Peyer's patch (tissue), 4 donors: ENCODE measurements around the gene SRC. TPM values are rescaled to one million over a fixed set of nuclear protein-coding genes. Genes with fewer than 3 reads are reported as not detected.

Experiments used
- DNase-seq, 3 donors: peaks; one replicate each; pipeline ENCODE4 v3.0.0-alpha.2; 2017 to 2019
- H3K27ac ChIP-seq, 4 donors: fragments of 200-600 bp; sonication (generic); one replicate each; pipeline ENCODE4 v1.5.1; 2016 to 2019
- H3K27me3 ChIP-seq, 2 donors: fragments of 200-600 bp; sonication (generic); one replicate each; pipeline ENCODE4 v1.5.1; 2019
- H3K36me3 ChIP-seq, 3 donors: fragments of 200-600 bp; sonication (generic); one replicate each; pipeline ENCODE4 v1.5.1; 2016 to 2019
- H3K4me1 ChIP-seq, 4 donors: fragments of 200-600 bp; sonication (generic); one replicate each; pipeline ENCODE4 v1.5.1; 2016 to 2019
- H3K4me3 ChIP-seq, 4 donors: fragments of 200-600 bp; sonication (generic); 1 replicate in 3 of 4; 2 replicates in 1 of 4; pipeline ENCODE4 v1.5.1; 2016 to 2019; ENCODE audit warnings: mild to moderate bottlenecking in 1 of 4
- H3K9me3 ChIP-seq, 4 donors: fragments of 200-600 bp; sonication (generic); one replicate each; pipeline ENCODE4 v1.5.1; 2016 to 2019; ENCODE audit warnings: mild to moderate bottlenecking in 1 of 4
- CTCF ChIP-seq, 6 experiments: fragments of 450-650 bp in 4 of 6; fragments of 200-600 bp in 2 of 6; sonication (generic) in 1 of 6; IDR thresholded peaks; one replicate each; pipeline ENCODE4 v1.5.1; 2017 to 2019; ENCODE audit warnings: antibody characterized with exemption in 6 of 6, mild to moderate bottlenecking in 3 of 6, moderate library complexity in 1 of 6
- POLR2A ChIP-seq, 2 donors: fragments of 450-650 bp; IDR thresholded peaks; one replicate each; pipeline ENCODE4 v1.5.1; 2017; ENCODE audit warnings: antibody characterized with exemption in 2 of 2, mild to moderate bottlenecking in 2 of 2, moderate library complexity in 2 of 2
- total RNA-seq, 4 donors: library from RNA; depleted of rRNA; stranded (reverse); fragments of >200 nt; gene quantifications; one replicate each; pipeline ENCODE4 v1.1.0, GENCODE V29; 2016

The SRC gene
- total RNA-seq, 4 donors from 2014 or later: 85.8 to 187 (median 146) TPM

- Histone ChIP-seq H3K9me3 (no peaks in the 10 kb centered on the region), H3K27ac (peak overlapping the region in 3 of 4 donors; percentile 85 to 95 (median 90)), H3K27me3 (no peaks in the 10 kb centered on the region), H3K4me3 (no peak overlapping the region), H3K36me3 (no peaks in the 10 kb centered on the region), H3K4me1 (peaks cover 0 to 34% (median 3%) of the 10 kb centered on the region in 4 donors)
- TF ChIP-seq POLR2A (IDR thresholded peaks at IDR 0.05) (no peak), CTCF (IDR thresholded peaks at IDR 0.05) (no peak)
- peak in 1 of 3 donors; percentile 46 for DNase-seq
Observed at GRCh38 chr20:37342231-37343177, 3.4 kb upstream of the SRC start.

- Histone ChIP-seq H3K27me3 (no peaks in the 10 kb centered on the region), H3K36me3 (no peaks in the 10 kb centered on the region), H3K9me3 (no peaks in the 10 kb centered on the region), H3K4me1 (peaks cover 0 to 40% (median 2%) of the 10 kb centered on the region in 4 donors), H3K4me3 (peak overlapping the region in 1 of 4 donors; percentile 80), H3K27ac (peak overlapping the region in 3 of 4 donors; percentile 85 to 95 (median 90))
- DNase-seq: peak in 2 of 3 donors; percentile 91 to 92
- TF ChIP-seq CTCF (IDR thresholded peaks at IDR 0.05) (no peak), POLR2A (IDR thresholded peaks at IDR 0.05) (peak; percentile 53 to 74)
Observed at GRCh38 chr20:37343212-37343993, 2.5 kb upstream of the SRC start.

DNA sequence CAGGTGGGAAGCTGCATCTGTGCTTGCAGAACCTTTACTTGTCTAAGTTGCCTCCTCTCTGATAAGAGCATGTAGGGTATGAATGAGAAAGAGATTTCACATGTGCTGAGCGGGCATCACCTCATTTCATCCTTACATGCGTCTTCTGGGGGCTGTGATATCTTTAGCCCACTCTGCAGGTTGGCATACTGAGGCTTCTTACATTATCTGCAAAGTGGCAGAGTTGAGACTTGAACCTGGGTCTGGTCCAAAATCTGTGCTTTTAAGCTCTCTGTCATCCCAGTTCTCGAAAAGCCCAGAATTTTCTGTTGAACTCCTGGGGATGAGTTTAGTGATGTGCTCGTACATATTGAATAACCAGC is 2.0 kb upstream of the SRC start:
- Histone ChIP-seq H3K27me3 (no peaks in the 10 kb centered on the region), H3K4me3 (peak overlapping the region in 1 of 4 donors; percentile 80), H3K36me3 (no peaks in the 10 kb centered on the region), H3K4me1 (peaks cover 0 to 45% (median 2%) of the 10 kb centered on the region in 4 donors), H3K9me3 (no peaks in the 10 kb centered on the region), H3K27ac (peak overlapping the region in 3 of 4 donors; percentile 85 to 95 (median 90))
- TF ChIP-seq POLR2A (IDR thresholded peaks at IDR 0.05) (no peak), CTCF (IDR thresholded peaks at IDR 0.05) (no peak)
- no peak for DNase-seq

DNA sequence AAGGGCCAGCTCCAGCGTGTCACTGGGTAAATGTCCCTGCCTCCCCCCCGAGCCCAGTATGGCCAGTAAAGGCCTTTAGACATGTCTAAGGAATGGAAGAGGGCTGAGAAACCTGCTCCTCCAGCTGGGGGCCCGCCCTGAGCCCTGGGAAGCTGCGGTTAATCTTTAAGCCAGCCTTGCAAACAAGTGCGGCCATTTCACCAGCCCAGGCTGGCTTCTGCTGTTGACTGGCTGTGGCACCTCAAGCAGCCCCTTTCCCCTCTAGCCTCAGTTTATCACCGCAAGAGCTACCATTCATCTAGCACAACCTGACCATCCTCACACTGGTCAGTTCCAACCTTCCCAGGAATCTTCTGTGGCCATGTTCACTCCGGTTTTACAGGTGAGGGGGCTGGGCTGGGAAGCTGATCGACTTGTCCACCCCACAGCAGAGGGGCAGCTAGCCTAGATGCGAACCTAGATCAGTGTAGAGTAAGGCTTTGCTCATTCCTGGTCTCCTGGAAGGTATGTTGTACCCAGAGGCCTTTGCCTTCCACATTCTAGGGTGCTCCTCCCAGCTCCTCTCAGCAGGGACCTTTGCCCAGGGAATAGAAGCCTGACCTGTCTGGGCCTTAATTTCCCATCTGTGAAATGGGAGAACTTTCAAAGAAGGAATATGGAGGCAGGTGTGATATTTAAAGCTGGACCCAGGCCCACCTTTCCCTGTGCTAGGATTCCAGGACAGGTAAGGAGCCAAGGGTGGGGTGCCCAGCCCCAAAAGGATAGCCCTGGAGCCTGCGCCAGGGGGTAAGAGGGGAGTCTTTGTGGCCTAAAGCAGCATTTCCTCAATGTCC is 1.2 kb upstream of the SRC start:
- peak in 2 of 3 donors; percentile 83 to 85 for DNase-seq
- H3K9me3 ChIP-seq: no peaks in the 10 kb centered on the region
- H3K36me3 ChIP-seq: peaks cover 0 to 5% (median 0%) of the 10 kb centered on the region in 3 donors
- H3K27me3 ChIP-seq: no peaks in the 10 kb centered on the region
- peak overlapping the region in 3 of 4 donors; percentile 78 to 84 (median 80) for H3K4me3 ChIP-seq
- H3K27ac ChIP-seq: peak overlapping the region; percentile 80 to 95 (median 88)
- H3K4me1 ChIP-seq: peaks cover 0 to 52% (median 2%) of the 10 kb centered on the region in 4 donors
- TF ChIP-seq POLR2A (IDR thresholded peaks at IDR 0.05) (peak; percentile 24 to 42), CTCF (IDR thresholded peaks at IDR 0.05) (no peak)

- peaks cover 0 to 58% (median 2%) of the 10 kb centered on the region in 4 donors for H3K4me1 ChIP-seq
Observed at GRCh38 chr20:37346236-37346534, 245 bp downstream of the SRC start.

More at GRCh38 chr20:37346236-37346534, 245 bp downstream of the SRC start:
- Histone ChIP-seq H3K36me3 (peaks cover 0 to 13% (median 0%) of the 10 kb centered on the region in 3 donors), H3K27ac (peak overlapping the region; percentile 80 to 95 (median 88)), H3K9me3 (no peaks in the 10 kb centered on the region), H3K27me3 (no peaks in the 10 kb centered on the region), H3K4me3 (peak overlapping the region; percentile 76 to 84 (median 79))
- DNase-seq: no peak
- TF ChIP-seq POLR2A (IDR thresholded peaks at IDR 0.05): no peak
- no peak for TF ChIP-seq CTCF (IDR thresholded peaks at IDR 0.05)
